Astrocyte (in vitro differentiated cells and primary cell): Measurements from ENCODE around the gene OBI1. TPM values are rescaled to one million over a fixed set of nuclear protein-coding genes. Genes with fewer than 3 reads are reported as not detected.

Experiments used
- DNase-seq: peaks from one replicate; pipeline ENCODE4 v3.0.0-alpha.2; 2010; ENCODE audit warnings: low read depth
- FAIRE-seq: peaks from 2 replicates; lab custom pipeline; 2011; peaks lifted over from hg19 to GRCh38; lab: Jason Lieb, UNC
- H2AFZ ChIP-seq: 2 replicates; pipeline ENCODE4 v1.6.0; 2012; ENCODE audit warnings: low read depth, low read length, inconsistent platforms
- H3K27ac ChIP-seq: 2 replicates; pipeline ENCODE4 v1.5.1; 2011; ENCODE audit warnings: low read depth, low read length, inconsistent platforms
- H3K27me3 ChIP-seq: 2 replicates; pipeline ENCODE4 v1.6.0; 2011; ENCODE audit warnings: low read length, inconsistent platforms; ENCODE audit not compliant: insufficient read depth
- H3K36me3 ChIP-seq: 2 replicates; pipeline ENCODE4 v1.5.1; 2011; ENCODE audit warnings: low read length, inconsistent platforms; ENCODE audit not compliant: insufficient read depth
- H3K4me1 ChIP-seq: 2 replicates; pipeline ENCODE4 v1.5.1; 2011; ENCODE audit warnings: low read length, inconsistent platforms; ENCODE audit not compliant: insufficient read depth
- H3K4me2 ChIP-seq: 2 replicates; pipeline ENCODE4 v1.6.0; 2012; ENCODE audit warnings: low read length, inconsistent platforms
- H3K4me3 ChIP-seq: 2 replicates; pipeline ENCODE4 v1.5.1; 2011; ENCODE audit warnings: low read depth, mild to moderate bottlenecking, low read length, inconsistent platforms; ENCODE audit not compliant: insufficient read depth
- H3K79me2 ChIP-seq: 2 replicates; pipeline ENCODE4 v1.6.0; 2012; ENCODE audit warnings: mild to moderate bottlenecking, low read length, inconsistent platforms; ENCODE audit not compliant: insufficient read depth
- H3K9ac ChIP-seq: 2 replicates; pipeline ENCODE4 v1.6.0; 2012; ENCODE audit warnings: mild to moderate bottlenecking, low read length, inconsistent platforms
- H3K9me3 ChIP-seq: 2 replicates; pipeline ENCODE4 v1.5.1; 2012; ENCODE audit warnings: low read depth, mild to moderate bottlenecking, low read length, inconsistent platforms; ENCODE audit not compliant: insufficient read depth
- H4K20me1 ChIP-seq: 2 replicates; pipeline ENCODE4 v1.6.0; 2012; ENCODE audit warnings: low read length, inconsistent platforms; ENCODE audit not compliant: insufficient read depth
- H3K27ac Mint-ChIP-seq: one replicate; pipeline ENCODE4 v1.8.0; 2021; ENCODE audit warnings: mild to moderate bottlenecking, mixed read lengths; ENCODE audit not compliant: unreplicated experiment
- H3K27me3 Mint-ChIP-seq: one replicate; pipeline ENCODE4 v1.8.0; 2021; ENCODE audit warnings: low read depth, mixed read lengths; ENCODE audit not compliant: unreplicated experiment
- H3K36me3 Mint-ChIP-seq: one replicate; pipeline ENCODE4 v1.8.0; 2021; ENCODE audit warnings: low read depth, mixed read lengths; ENCODE audit not compliant: unreplicated experiment
- H3K4me1 Mint-ChIP-seq: one replicate; pipeline ENCODE4 v1.8.0; 2021; ENCODE audit warnings: low read depth, mixed read lengths; ENCODE audit not compliant: unreplicated experiment
- H3K4me3 Mint-ChIP-seq: one replicate; pipeline ENCODE4 v1.8.0; 2021; ENCODE audit warnings: mild to moderate bottlenecking, moderate library complexity, mixed read lengths; ENCODE audit not compliant: unreplicated experiment
- H3K9me3 Mint-ChIP-seq: one replicate; pipeline ENCODE4 v1.8.0; 2021; ENCODE audit warnings: mild to moderate bottlenecking, mixed read lengths; ENCODE audit not compliant: unreplicated experiment
- EZH2 ChIP-seq: IDR thresholded peaks from 2 replicates; pipeline ENCODE4 v1.6.1; 2012; ENCODE audit warnings: mild to moderate bottlenecking, low read length, inconsistent platforms; ENCODE audit not compliant: insufficient read depth
- total RNA-seq: library from RNA; stranded (reverse); gene quantifications from 2 replicates; pipeline ENCODE4 v1.2.1, GENCODE V29; 2021
- TF ChIP-seq, protein P1 (sequence below): IDR thresholded peaks from 2 replicates; pipeline ENCODE4 v1.5.1; 2011; ENCODE audit warnings: low read depth, mild to moderate bottlenecking, inconsistent platforms, low read length, moderate library complexity; ENCODE audit not compliant: insufficient read depth

The OBI1 gene
- total RNA-seq, 1 donor from 2014 or later: 13.2 TPM

DNA sequence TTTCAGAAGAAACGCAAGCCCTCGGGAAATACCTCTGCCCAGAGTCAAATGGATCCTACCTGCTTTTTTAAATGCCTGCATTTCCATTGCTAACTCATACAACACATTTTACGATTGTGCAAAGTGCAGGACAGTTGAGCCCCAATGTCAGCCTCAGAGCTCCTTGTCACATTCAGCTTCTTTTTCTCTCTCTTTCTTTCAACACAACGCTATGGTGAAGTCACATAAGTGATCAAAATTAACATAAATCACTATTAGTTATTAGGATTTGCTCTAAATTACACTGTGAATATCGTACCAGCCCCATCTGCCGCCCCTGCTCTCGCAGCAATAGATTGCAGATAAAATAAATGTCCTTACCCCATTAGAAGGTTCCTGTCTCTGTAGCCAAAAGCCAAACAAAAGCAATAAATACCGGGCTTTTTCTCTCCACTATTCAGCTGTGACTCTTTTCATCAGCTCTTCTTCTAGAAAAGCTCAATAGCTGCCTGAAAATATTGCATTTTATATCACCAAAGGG, 64.4 kb downstream of the OBI1 start:
- H3K9me3 ChIP-seq: peaks cover 3% of the 10 kb centered on the region
- no peaks in the 10 kb centered on the region for H3K36me3 ChIP-seq
- no peak overlapping the region for H2AFZ ChIP-seq
- H3K4me1 Mint-ChIP-seq: peaks cover 6% of the 10 kb centered on the region
- no peak for DNase-seq
- H3K4me3 Mint-ChIP-seq: no peak overlapping the region
- no peak overlapping the region for H3K4me2 ChIP-seq
- H3K27ac Mint-ChIP-seq: no peak overlapping the region
- H3K4me3 ChIP-seq: no peak overlapping the region
- H3K27me3 Mint-ChIP-seq: peaks cover 80% of the 10 kb centered on the region
- H3K4me1 ChIP-seq: peaks cover 3% of the 10 kb centered on the region
- no peaks in the 10 kb centered on the region for H4K20me1 ChIP-seq
- no peak for TF ChIP-seq EZH2
- TF ChIP-seq, protein P1, sequence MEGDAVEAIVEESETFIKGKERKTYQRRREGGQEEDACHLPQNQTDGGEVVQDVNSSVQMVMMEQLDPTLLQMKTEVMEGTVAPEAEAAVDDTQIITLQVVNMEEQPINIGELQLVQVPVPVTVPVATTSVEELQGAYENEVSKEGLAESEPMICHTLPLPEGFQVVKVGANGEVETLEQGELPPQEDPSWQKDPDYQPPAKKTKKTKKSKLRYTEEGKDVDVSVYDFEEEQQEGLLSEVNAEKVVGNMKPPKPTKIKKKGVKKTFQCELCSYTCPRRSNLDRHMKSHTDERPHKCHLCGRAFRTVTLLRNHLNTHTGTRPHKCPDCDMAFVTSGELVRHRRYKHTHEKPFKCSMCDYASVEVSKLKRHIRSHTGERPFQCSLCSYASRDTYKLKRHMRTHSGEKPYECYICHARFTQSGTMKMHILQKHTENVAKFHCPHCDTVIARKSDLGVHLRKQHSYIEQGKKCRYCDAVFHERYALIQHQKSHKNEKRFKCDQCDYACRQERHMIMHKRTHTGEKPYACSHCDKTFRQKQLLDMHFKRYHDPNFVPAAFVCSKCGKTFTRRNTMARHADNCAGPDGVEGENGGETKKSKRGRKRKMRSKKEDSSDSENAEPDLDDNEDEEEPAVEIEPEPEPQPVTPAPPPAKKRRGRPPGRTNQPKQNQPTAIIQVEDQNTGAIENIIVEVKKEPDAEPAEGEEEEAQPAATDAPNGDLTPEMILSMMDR: no peak
- H3K27ac ChIP-seq: no peak overlapping the region
- H3K9ac ChIP-seq: no peak overlapping the region
- peaks cover 79% of the 10 kb centered on the region for H3K27me3 ChIP-seq
- FAIRE-seq: no peak
- no peaks in the 10 kb centered on the region for H3K36me3 Mint-ChIP-seq
- no peaks in the 10 kb centered on the region for H3K79me2 ChIP-seq
- H3K9me3 Mint-ChIP-seq: peaks cover 2% of the 10 kb centered on the region

DNA sequence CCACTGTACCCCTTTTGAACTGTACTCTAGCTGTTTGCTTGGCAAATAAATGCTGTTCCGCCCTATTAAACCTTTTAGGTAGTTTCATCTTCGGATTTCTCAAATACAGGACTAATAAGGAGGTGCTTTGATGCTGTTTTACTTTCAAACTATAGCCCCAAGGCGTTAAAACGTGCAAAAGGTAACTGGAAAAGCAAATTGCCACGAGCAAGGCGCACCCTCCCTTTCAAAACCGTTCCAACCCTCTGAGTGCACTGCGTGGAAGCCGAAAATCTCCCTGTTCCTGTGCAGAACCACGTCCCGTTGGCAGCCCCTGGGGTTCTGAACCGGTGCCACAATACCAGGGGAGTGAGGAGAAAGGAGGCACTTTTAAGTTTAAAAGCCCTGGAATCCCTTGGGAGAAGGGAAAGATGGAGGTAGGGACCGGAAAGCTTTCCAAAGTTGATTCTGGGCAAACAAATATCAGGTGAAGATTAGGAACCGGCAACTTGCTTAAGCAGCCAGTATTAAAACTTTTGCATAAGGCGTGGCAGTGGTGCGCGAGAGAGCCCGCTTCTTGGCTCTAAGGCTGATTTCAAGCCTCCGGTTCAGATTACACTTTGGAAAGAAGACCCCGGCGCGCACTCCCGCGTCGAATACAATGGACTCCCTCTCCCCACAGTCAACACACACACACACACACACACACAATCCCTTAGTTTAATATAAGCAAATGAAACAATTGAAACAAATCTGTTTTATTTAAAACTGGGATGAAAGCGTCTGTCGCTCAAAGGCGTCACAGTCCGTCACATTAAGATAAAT, 65.1 kb downstream of the OBI1 start:
- Mint-ChIP-seq H3K4me1 (peaks cover 6% of the 10 kb centered on the region), H3K4me3 (no peak overlapping the region), H3K9me3 (no peaks in the 10 kb centered on the region), H3K36me3 (no peaks in the 10 kb centered on the region), H3K27ac (no peak overlapping the region), H3K27me3 (peaks cover 80% of the 10 kb centered on the region)
- no peak for DNase-seq
- no peak overlapping the region for H2AFZ ChIP-seq
- no peaks in the 10 kb centered on the region for H3K36me3 ChIP-seq
- H4K20me1 ChIP-seq: no peaks in the 10 kb centered on the region
- no peak overlapping the region for H3K9ac ChIP-seq
- no peak for FAIRE-seq
- peaks cover 3% of the 10 kb centered on the region for H3K9me3 ChIP-seq
- H3K4me2 ChIP-seq: no peak overlapping the region
- no peak overlapping the region for H3K4me3 ChIP-seq
- no peaks in the 10 kb centered on the region for H3K79me2 ChIP-seq
- peaks cover 3% of the 10 kb centered on the region for H3K4me1 ChIP-seq
- TF ChIP-seq, protein P1: no peak
- TF ChIP-seq EZH2: no peak
- peaks cover 73% of the 10 kb centered on the region for H3K27me3 ChIP-seq
- no peak overlapping the region for H3K27ac ChIP-seq

DNA sequence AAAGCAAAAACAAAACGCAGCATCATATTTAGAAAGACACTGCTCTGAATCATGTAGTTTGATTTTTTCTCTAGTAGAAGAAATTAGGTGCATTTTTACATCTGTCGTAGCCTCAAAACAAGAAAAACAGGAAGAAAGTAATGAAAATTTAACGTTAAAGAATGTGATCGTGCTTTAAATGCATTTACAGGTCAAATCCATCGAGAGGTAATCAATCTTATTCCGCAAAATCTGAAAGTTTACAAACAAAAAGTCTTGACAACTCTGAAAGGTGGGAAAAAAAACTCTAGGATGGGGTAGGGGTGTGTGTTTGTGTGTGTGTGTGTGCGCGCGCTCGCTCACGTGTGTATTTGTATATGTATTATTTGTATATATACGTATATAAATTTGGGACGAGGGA, 65.8 kb downstream of the OBI1 start:
- no peaks in the 10 kb centered on the region for H3K79me2 ChIP-seq
- Mint-ChIP-seq H3K27ac (no peak overlapping the region), H3K4me1 (peaks cover 6% of the 10 kb centered on the region), H3K36me3 (no peaks in the 10 kb centered on the region), H3K9me3 (no peaks in the 10 kb centered on the region), H3K27me3 (peaks cover 78% of the 10 kb centered on the region), H3K4me3 (no peak overlapping the region)
- H3K9me3 ChIP-seq: peaks cover 3% of the 10 kb centered on the region
- H4K20me1 ChIP-seq: no peaks in the 10 kb centered on the region
- FAIRE-seq (no peak), DNase-seq (no peak)
- H3K4me1 ChIP-seq: peaks cover 3% of the 10 kb centered on the region
- H3K36me3 ChIP-seq: no peaks in the 10 kb centered on the region
- TF ChIP-seq, protein P1: no peak
- no peak for TF ChIP-seq EZH2
- no peak overlapping the region for H3K4me3 ChIP-seq
- H2AFZ ChIP-seq: no peak overlapping the region
- H3K9ac ChIP-seq: no peak overlapping the region
- no peak overlapping the region for H3K27ac ChIP-seq
- no peak overlapping the region for H3K4me2 ChIP-seq
- H3K27me3 ChIP-seq: peaks cover 69% of the 10 kb centered on the region
